WTC11 (cell line): ENCODE results near the gene APH1B. TPM values are rescaled to one million over a fixed set of nuclear protein-coding genes. Genes with fewer than 3 reads are reported as not detected.

Source experiments
- total RNA-seq: library from RNA; stranded (reverse); gene quantifications from 3 replicates; pipeline ENCODE4 v1.2.3, GENCODE V29; 2021

Gene APH1B
- total RNA-seq, 1 experiment from 2014 or later = 25.0 TPM

Other genes starting within 250 kb of the APH1B start
- gene TPM1, start 234.9 kb upstream of the APH1B start, total RNA-seq = 370 to 421 TPM (median 382 TPM) in 3 replicates
- 14.9 to 17.2 TPM (median 14.9 TPM) in 3 replicates for gene LACTB, start 155.7 kb upstream of the APH1B start, total RNA-seq
- 133 to 159 TPM (median 155 TPM) in 3 replicates for gene RPS27L, start 120.1 kb upstream of the APH1B start, total RNA-seq
- gene RAB8B, start 88.0 kb upstream of the APH1B start, total RNA-seq = 30.5 to 34.6 TPM (median 32.5 TPM) in 3 replicates
- gene CA12, start 104.2 kb downstream of the APH1B start, total RNA-seq = 2.8 to 3.3 TPM (median 2.8 TPM) in 3 replicates
- gene USP3, start 227.0 kb downstream of the APH1B start, total RNA-seq = 30.0 to 36.6 TPM (median 30.8 TPM) in 3 replicates